NAMALWA (cell line): ENCODE data around the gene STX8.

ENCODE experiments used
- DNase-seq: peaks from one replicate; pipeline ENCODE4 v3.0.0-alpha.2; 2015; ENCODE audit warnings: low spot score

STX8 gene

DNA sequence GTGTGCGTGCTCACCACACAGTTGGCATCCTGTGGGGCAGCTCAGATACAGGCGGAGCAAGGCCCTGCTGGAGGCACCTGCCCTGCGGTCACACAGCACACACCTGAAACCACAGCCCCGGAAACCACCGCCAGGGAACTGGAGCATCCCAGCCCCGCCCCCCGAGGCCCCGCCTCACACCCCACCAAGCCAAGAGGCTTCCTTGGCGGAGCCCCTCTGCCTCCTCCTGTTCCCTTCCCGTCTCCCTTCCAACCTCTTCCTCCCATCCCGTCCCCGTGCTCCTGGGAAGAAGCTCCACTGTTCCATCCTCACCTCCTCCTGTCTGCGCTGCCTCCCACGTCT lies 348.9 kb downstream of the STX8 start:
- DNase-seq: no peak

- no peak for DNase-seq
Measured at GRCh38 chr17:9226130-9226793, 349.4 kb downstream of the STX8 start.

- no peak for DNase-seq
Measured at GRCh38 chr17:9225305-9226101, 350.1 kb downstream of the STX8 start.

GRCh38 chr17:9224485-9224884 lies 351.1 kb downstream of the STX8 start:
- DNase-seq: no peak

DNA sequence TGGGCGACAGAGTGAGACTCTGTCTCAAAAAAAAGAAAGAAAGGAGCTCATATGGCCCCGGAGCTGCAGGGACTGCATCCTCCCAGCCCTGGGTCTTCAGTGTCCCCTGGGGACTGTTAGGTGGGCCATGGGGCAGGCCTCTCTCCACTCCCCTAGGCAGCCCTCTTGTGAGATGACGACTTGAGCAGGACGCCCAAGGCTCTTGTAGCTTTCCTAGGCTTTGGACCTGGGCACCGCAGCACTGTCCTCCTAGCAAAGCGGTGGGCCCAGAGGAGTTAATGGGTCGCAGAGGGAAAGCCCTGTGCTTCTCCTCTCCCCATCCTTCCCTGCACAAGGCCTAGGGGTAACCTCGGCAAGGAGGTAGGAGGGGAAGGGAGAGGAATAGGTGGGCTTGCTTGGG lies 352.1 kb downstream of the STX8 start:
- no peak for DNase-seq

DNA sequence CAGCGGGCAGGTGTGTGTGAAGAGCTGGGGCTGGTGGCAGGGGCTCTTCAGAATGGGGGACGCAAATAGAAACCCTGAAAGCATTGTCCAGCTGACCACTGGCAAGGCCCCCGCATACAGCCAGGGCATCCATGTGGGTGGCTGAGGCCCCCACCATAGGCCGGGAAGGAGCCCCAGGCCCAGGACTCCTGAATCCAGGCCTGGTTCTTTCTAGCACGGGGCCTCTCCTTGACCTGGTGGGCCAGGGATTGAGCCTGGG lies 353.8 kb downstream of the STX8 start:
- no peak for DNase-seq

GRCh38 chr17:9221147-9221921 lies 354.3 kb downstream of the STX8 start:
- no peak for DNase-seq

- no peak for DNase-seq
Measured at GRCh38 chr17:9220398-9221146, 355.0 kb downstream of the STX8 start.

DNA sequence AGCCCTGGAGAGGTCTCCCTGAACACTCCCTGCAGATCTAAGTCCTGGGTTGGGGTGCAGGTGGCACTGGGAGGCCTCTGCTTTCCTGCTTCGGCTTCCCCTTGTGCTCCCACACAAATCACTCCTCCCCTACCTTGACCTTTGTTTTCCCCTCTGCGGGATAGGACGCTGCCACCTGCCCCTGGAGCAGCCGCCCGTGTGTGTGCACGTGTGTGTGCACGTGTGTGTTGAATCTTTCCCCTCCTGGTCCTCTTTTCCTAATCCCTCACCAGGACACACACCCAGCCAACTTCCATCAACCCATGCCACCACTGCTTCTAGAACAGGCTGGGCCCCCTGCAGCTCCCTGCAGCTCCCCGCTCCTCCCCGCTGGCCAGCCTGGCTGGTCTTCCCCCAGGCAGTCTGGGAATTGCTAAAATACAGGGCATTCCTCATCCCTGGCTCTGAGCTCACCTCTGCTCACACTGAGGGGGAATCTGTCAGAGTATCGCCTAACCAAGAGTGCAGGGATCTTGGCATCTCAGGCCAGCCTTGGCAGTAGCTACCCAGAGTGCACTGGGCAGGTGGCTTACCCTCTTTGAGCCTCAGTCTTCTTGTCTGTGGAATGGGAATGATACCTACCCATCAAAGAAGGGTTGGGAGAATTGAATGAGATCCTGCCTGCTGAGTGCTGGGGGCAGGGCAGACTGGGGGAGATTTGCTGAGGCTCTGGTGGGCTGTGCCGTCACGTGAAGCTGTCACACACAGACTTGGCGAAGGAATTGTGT lies 355.8 kb downstream of the STX8 start:
- DNase-seq: no peak

- DNase-seq: no peak
Measured at GRCh38 chr17:9218911-9219310, 356.7 kb downstream of the STX8 start.

- DNase-seq: no peak
Measured at GRCh38 chr17:9218064-9218635, 357.5 kb downstream of the STX8 start.

- no peak for DNase-seq
Measured at GRCh38 chr17:9217151-9218056, 358.2 kb downstream of the STX8 start.

DNA sequence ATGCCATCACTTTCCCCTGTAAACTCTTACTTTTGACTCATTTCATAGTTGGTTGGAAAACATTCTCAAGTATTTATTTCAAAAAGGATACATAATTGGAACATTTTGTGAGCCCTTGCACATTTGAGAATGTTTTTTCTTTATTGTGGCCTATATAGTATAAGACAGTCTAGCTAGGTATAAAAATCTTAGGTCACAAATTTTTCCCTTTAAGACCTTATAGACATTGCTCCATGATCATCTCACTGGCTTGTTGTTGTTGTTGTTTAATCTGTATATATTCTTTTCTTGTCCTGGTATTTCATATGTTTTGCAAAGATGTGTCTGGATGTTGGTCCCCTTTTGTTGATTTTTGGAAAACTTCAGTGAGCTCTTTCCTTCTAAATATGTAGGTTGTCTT lies 360.2 kb downstream of the STX8 start:
- no peak for DNase-seq

DNA sequence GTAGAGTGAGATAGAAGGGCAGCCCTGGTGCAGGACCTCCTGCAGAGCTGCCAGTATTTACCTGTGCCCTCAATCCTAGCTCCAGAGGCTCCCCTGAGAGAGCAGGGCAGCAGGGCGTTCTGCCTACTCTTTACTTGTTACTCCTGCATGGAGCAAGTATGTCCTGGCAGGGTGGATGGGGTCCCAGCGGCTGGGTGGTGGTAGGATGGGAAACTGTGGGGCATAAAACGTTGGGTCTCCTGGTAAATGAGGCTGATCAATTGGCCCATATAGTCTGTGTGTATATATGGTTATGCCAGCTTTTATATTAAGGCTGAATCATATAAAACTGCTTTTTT lies 362.3 kb downstream of the STX8 start:
- DNase-seq: no peak

GRCh38 chr17:9212376-9213302 lies 363.0 kb downstream of the STX8 start:
- no peak for DNase-seq

- no peak for DNase-seq
Measured at GRCh38 chr17:9211133-9211765, 364.4 kb downstream of the STX8 start.

- no peak for DNase-seq
Measured at GRCh38 chr17:9209781-9210370, 365.7 kb downstream of the STX8 start.

DNA sequence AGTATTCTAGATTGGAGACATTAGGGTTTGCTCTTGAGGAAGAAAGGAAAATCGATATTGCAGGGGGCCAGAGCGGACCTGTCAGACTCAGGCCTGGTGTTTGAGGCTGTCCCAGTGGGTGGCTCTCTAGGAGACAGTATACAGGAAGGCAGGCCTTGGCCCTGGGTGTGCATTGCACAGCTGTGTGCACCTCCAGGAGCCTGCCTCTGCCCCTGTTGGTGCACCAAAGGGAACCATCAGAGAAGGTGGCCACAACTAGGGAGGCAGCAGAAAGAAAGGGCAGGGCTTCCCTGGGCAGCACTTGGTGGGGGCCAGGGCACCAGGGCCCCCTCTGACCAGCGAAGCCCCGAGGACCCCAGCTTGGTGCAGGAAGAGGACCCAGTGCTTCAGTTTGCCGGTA lies 366.3 kb downstream of the STX8 start:
- no peak for DNase-seq
